ENCODE measurements around the gene PCBP3.

The PCBP3 gene

DNA sequence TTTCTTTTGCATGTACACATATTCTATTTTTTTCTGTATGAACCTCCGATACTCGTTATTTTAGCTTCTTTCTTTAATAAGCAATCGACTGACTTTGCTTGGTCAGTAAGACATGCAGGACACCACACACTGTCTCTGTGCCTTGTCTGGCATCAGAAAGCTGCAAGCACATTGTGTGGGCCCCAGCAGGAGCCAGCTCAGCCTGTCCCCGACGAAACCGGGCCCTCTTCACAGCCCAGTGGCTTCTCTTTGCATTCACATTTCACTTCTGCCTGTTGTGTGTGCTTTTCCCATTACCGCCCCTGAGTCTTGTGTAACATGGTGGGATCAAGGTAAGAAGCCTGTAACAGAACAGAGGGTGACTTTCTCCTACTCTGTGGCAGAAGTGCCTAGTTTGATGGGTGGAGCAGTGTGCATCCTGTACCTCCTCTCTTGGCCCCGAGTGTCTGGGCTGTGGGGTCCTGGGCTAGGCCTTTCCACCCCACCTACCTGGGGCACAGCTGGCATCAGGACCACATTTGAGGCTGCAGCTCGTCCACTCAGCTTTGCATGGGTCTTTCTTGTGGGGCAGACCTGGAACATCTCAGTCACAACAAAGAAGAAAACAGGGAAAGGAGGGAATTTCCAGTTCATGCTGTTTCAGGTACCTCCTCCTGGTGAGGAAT is 219.2 kb downstream of the PCBP3 start:
- TF ChIP-seq, protein P1, sequence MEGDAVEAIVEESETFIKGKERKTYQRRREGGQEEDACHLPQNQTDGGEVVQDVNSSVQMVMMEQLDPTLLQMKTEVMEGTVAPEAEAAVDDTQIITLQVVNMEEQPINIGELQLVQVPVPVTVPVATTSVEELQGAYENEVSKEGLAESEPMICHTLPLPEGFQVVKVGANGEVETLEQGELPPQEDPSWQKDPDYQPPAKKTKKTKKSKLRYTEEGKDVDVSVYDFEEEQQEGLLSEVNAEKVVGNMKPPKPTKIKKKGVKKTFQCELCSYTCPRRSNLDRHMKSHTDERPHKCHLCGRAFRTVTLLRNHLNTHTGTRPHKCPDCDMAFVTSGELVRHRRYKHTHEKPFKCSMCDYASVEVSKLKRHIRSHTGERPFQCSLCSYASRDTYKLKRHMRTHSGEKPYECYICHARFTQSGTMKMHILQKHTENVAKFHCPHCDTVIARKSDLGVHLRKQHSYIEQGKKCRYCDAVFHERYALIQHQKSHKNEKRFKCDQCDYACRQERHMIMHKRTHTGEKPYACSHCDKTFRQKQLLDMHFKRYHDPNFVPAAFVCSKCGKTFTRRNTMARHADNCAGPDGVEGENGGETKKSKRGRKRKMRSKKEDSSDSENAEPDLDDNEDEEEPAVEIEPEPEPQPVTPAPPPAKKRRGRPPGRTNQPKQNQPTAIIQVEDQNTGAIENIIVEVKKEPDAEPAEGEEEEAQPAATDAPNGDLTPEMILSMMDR (IDR thresholded peaks at IDR 0.05; ENCODE audit: low read length), result no peak
- TF ChIP-seq EZH2phosphoT487 (IDR thresholded peaks at IDR 0.05; ENCODE audit: low read length), result no peak
- no peak for TF ChIP-seq EZH2 (optimal IDR thresholded peaks at IDR 0.05; ENCODE audit: low read depth, low read length)
- Histone ChIP-seq H3K36me3 (replicated peaks; ENCODE audit: insufficient read depth, low read length) (no peaks in the 10 kb centered on the region), H3K9me3 (replicated peaks; ENCODE audit: insufficient read depth, low read length) (no peaks in the 10 kb centered on the region), H2AFZ (ENCODE audit: low read length) (no peak overlapping the region), H3K27ac (ENCODE audit: low read length) (no peak overlapping the region), H3K4me3 (ENCODE audit: low read length) (no peak overlapping the region), H4K20me1 (ENCODE audit: insufficient read depth, low read length) (no peaks in the 10 kb centered on the region), H3K4me2 (ENCODE audit: low read depth, low read length) (no peak overlapping the region), H3K4me1 (ENCODE audit: low read length) (no peaks in the 10 kb centered on the region), H3K27me3 (replicated peaks; ENCODE audit: insufficient read depth, low read length) (peaks cover 9% of the 10 kb centered on the region), H3K9me2 (replicated peaks; ENCODE audit: insufficient read depth, low read length) (no peaks in the 10 kb centered on the region), H3K9ac (ENCODE audit: low read length) (no peak overlapping the region), H3K79me2 (ENCODE audit: low read length) (no peaks in the 10 kb centered on the region), H3F3A (ENCODE audit: insufficient read depth, low read length) (no peaks in the 10 kb centered on the region)
- DNase-seq, result no peak

DNA sequence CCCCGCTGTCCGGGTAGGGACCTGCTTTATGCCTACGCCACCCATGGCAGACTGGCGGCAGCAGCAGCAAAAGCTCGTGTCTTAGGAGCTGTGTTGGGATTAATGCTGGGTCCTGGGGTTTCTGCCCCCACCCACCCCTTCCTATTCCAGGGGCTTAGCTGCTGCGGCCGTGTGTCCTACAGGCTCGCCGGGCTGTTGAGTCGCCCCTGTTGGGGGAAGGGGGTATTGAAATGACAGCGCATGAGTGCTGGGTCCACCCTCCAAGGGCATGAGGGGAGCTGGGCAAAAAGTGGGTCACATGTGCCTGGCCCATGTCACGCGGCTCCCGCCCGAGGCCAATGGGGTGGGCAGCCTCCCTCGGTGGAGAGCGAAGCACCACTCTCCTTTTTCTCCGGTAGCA is 219.7 kb downstream of the PCBP3 start:
- H3F3A ChIP-seq (ENCODE audit: insufficient read depth, low read length), result no peaks in the 10 kb centered on the region
- H3K9me2 ChIP-seq (replicated peaks; ENCODE audit: insufficient read depth, low read length), result no peaks in the 10 kb centered on the region
- no peak overlapping the region for H3K4me3 ChIP-seq (ENCODE audit: low read length)
- H2AFZ ChIP-seq (ENCODE audit: low read length), result no peak overlapping the region
- no peak for DNase-seq
- no peak overlapping the region for H3K4me2 ChIP-seq (ENCODE audit: low read depth, low read length)
- H3K79me2 ChIP-seq (ENCODE audit: low read length), result no peaks in the 10 kb centered on the region
- H3K27ac ChIP-seq (ENCODE audit: low read length), result no peak overlapping the region
- TF ChIP-seq EZH2phosphoT487 (IDR thresholded peaks at IDR 0.05; ENCODE audit: low read length), result no peak
- TF ChIP-seq, protein P1 (IDR thresholded peaks at IDR 0.05; ENCODE audit: low read length), result no peak
- TF ChIP-seq EZH2 (optimal IDR thresholded peaks at IDR 0.05; ENCODE audit: low read depth, low read length), result no peak
- peaks cover 9% of the 10 kb centered on the region for H3K27me3 ChIP-seq (replicated peaks; ENCODE audit: insufficient read depth, low read length)
- no peaks in the 10 kb centered on the region for H3K4me1 ChIP-seq (ENCODE audit: low read length)
- H3K36me3 ChIP-seq (replicated peaks; ENCODE audit: insufficient read depth, low read length), result no peaks in the 10 kb centered on the region
- H4K20me1 ChIP-seq (ENCODE audit: insufficient read depth, low read length), result no peaks in the 10 kb centered on the region
- H3K9me3 ChIP-seq (replicated peaks; ENCODE audit: insufficient read depth, low read length), result no peaks in the 10 kb centered on the region
- no peak overlapping the region for H3K9ac ChIP-seq (ENCODE audit: low read length)

DNA sequence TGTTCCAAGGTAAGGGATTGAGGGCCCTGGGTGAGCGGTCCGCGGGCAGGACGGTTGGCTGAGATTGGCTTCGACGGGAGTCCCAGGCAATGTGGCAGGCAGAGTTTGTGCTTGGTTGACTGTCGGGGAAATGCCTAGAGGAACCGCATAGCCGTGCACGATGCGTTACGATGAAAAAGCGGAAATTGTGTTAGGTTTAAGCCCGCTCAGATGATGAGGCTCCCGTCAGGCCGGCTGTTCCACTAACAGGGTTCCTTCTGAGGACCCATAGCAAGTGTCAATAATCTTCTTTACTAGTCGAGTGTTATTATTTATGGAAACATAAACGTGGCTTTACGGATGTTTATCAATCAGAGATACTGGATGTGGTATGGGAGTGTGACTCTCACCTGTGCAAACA is 220.2 kb downstream of the PCBP3 start:
- H4K20me1 ChIP-seq (ENCODE audit: insufficient read depth, low read length), result no peaks in the 10 kb centered on the region
- no peaks in the 10 kb centered on the region for H3K9me2 ChIP-seq (replicated peaks; ENCODE audit: insufficient read depth, low read length)
- H3K9ac ChIP-seq (ENCODE audit: low read length), result no peak overlapping the region
- DNase-seq, result no peak
- H3F3A ChIP-seq (ENCODE audit: insufficient read depth, low read length), result no peaks in the 10 kb centered on the region
- peaks cover 10% of the 10 kb centered on the region for H3K27me3 ChIP-seq (replicated peaks; ENCODE audit: insufficient read depth, low read length)
- no peaks in the 10 kb centered on the region for H3K79me2 ChIP-seq (ENCODE audit: low read length)
- H3K9me3 ChIP-seq (replicated peaks; ENCODE audit: insufficient read depth, low read length), result no peaks in the 10 kb centered on the region
- no peak overlapping the region for H3K4me2 ChIP-seq (ENCODE audit: low read depth, low read length)
- H3K4me1 ChIP-seq (ENCODE audit: low read length), result no peaks in the 10 kb centered on the region
- no peaks in the 10 kb centered on the region for H3K36me3 ChIP-seq (replicated peaks; ENCODE audit: insufficient read depth, low read length)
- TF ChIP-seq EZH2phosphoT487 (IDR thresholded peaks at IDR 0.05; ENCODE audit: low read length), result no peak
- TF ChIP-seq, protein P1 (IDR thresholded peaks at IDR 0.05; ENCODE audit: low read length), result no peak
- no peak for TF ChIP-seq EZH2 (optimal IDR thresholded peaks at IDR 0.05; ENCODE audit: low read depth, low read length)
- no peak overlapping the region for H2AFZ ChIP-seq (ENCODE audit: low read length)
- H3K27ac ChIP-seq (ENCODE audit: low read length), result no peak overlapping the region
- no peak overlapping the region for H3K4me3 ChIP-seq (ENCODE audit: low read length)

Measured in MM.1S (cell line).